ENCODE measurements around the gene KBTBD3.
A peak's percentile ranks its signal among the peaks of the same experiment; 100 is the strongest.

The KBTBD3 gene

DNA sequence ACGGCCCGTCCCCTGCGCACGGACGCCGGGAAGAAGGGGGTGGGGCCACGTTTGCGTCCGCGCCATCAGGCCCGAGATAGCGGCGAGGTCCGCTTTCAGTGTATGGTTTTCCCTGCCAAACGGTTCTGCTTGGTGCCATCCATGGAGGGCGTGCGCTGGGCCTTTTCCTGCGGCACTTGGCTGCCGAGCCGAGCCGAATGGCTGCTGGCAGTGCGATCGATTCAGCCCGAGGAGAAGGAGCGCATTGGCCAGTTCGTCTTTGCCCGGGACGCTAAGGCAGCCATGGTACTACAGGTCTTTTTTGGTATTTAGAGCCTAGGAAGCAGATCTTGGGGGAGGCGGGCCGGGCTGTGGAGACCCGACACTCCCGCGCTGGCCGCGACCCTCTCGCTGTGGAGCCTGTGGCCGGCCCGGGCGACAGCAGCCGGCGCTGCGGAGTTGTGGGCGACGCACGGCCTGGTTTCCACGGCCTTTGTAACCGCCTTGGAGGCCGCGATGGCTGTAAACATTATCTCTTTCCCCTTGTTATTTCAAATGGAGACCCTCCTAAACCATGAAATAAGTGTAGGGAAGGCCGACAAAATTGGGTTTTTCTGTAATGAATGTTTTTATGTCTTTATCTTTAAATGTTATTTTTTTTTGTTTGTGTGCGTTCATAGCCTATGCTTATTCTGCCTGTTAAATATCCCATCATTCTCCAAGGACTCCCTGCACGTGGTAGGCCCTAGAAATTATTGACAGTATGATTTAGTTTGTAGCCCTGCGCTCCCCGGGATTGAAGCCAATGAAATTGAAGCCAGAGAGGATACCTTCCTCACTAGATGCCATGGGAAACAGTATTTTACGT lies 685 bp upstream of the KBTBD3 start, which contains the start of gene AASDHPPT:
TSS of gene AASDHPPT (plus strand) at position 54 of the 847 bp plus-strand sequence. CDS start at position 103, 49 bp downstream.
- TF ChIP-seq, protein P1, sequence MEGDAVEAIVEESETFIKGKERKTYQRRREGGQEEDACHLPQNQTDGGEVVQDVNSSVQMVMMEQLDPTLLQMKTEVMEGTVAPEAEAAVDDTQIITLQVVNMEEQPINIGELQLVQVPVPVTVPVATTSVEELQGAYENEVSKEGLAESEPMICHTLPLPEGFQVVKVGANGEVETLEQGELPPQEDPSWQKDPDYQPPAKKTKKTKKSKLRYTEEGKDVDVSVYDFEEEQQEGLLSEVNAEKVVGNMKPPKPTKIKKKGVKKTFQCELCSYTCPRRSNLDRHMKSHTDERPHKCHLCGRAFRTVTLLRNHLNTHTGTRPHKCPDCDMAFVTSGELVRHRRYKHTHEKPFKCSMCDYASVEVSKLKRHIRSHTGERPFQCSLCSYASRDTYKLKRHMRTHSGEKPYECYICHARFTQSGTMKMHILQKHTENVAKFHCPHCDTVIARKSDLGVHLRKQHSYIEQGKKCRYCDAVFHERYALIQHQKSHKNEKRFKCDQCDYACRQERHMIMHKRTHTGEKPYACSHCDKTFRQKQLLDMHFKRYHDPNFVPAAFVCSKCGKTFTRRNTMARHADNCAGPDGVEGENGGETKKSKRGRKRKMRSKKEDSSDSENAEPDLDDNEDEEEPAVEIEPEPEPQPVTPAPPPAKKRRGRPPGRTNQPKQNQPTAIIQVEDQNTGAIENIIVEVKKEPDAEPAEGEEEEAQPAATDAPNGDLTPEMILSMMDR (conservative IDR thresholded peaks at IDR 0.05; ENCODE audit: low read depth, low read length) = no peak
- peak; percentile 50 for DNase-seq (ENCODE audit: low read depth)
- H3K4me3 ChIP-seq (ENCODE audit: low read depth, low read length) = peak within 1 kb of the TSS; percentile 96

DNA sequence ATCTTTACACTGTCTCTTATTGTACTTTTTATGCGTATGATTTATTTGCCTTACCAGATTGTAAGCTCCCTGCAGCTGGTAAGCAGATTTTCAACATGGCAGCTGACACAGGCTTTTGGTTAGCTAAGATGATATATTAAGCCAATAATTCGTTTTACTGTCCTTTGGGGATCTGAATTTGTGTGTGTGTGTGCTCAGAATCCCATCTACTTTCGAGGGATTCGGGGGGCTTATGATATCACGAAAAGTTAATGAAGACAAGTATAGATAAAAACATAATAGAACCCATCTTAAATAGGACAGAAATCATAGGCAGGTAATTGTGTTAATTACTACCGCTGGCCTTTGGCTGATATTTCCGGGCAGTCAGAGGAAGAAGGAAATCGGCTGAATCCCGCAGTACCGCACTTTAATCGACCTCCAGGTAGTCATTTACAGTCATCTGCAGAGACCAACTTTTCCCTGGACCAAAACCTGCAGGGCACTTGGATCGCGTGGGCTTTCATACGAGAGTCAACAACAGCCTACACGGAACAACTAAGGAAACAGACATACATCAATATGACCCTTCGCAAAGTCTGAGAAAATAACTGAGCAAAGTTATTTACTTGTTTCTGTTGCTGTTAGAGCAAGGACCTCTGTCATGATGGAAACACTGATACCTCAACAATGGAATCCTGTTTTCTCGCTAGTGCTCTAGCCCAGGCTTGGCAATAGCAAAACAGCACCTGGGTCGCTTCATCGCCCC lies 802 bp downstream of the KBTBD3 start:
- TF ChIP-seq, protein P1 (conservative IDR thresholded peaks at IDR 0.05; ENCODE audit: low read depth, low read length) = no peak
- peak; percentile 16 for DNase-seq (ENCODE audit: low read depth)
- H3K4me3 ChIP-seq (ENCODE audit: low read depth, low read length) = peak overlapping the region; percentile 80

DNA sequence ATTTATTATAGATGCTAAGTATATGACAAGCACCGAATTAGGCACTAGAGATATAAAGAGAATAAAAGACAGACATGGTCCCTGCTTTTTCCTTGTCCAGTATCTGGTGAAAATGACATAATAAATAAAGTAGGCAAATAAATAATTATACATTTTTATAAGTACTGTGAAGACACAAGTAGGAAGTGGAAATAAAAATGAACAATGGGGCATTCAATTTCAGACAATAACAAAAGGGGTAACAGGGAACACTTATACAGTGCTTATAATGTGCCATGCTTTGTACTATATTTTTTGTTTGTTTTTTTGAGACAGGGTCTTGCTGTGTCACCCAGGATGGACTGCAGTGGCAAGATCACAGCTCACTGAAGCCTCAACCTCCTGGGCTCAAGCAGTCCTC lies 4.3 kb downstream of the KBTBD3 start:
- TF ChIP-seq, protein P1 (conservative IDR thresholded peaks at IDR 0.05; ENCODE audit: low read depth, low read length) = no peak
- no peak for DNase-seq (ENCODE audit: low read depth)

DNA sequence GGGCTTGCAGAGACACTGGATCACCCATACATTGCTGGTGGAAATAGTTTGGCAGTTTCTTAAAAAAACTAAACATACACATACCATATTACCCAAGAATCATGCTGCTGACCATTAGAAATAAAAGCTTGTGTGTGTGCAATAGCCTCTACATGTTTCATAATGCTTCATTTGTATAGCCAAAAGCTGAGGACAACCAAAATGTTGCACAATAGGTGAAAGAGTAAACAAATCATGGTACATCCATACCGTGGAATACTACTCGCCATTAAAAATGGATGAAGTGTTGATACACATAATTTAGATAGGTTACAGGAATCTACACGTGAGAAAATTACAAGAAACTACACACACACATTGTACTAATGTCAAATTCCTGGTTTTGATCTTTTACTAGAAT lies 6.5 kb downstream of the KBTBD3 start:
- TF ChIP-seq, protein P1 (conservative IDR thresholded peaks at IDR 0.05; ENCODE audit: low read depth, low read length) = no peak
- H3K4me3 ChIP-seq (ENCODE audit: low read depth, low read length) = no peak overlapping the region
- no peak for DNase-seq (ENCODE audit: low read depth)

More for the DNA sequence above, 4.3 kb downstream of the KBTBD3 start:
- H3K4me3 ChIP-seq (ENCODE audit: low read depth, low read length) = no peak overlapping the region

DNA sequence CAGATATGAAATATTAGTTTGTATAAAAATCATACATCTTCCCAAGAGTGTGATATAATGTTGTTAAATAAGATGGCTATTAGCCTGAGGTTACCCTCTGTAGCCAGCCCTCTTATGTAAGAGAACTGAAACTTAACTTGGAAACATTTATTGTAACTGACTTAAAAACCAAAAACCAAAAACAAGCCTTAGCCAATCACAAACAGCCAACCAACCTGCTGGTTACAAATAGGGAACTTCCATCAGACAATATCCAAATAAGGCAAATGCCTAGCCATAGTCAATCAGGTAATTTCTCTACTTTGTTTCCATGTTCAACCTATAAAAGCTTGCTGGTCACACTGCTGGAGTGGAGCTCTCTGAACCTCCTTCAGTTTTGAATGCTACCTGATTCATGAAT lies 14.1 kb downstream of the KBTBD3 start:
- no peak overlapping the region for H3K4me3 ChIP-seq (ENCODE audit: low read depth, low read length)
- TF ChIP-seq, protein P1 (conservative IDR thresholded peaks at IDR 0.05; ENCODE audit: low read depth, low read length) = no peak
- no peak for DNase-seq (ENCODE audit: low read depth)

DNA sequence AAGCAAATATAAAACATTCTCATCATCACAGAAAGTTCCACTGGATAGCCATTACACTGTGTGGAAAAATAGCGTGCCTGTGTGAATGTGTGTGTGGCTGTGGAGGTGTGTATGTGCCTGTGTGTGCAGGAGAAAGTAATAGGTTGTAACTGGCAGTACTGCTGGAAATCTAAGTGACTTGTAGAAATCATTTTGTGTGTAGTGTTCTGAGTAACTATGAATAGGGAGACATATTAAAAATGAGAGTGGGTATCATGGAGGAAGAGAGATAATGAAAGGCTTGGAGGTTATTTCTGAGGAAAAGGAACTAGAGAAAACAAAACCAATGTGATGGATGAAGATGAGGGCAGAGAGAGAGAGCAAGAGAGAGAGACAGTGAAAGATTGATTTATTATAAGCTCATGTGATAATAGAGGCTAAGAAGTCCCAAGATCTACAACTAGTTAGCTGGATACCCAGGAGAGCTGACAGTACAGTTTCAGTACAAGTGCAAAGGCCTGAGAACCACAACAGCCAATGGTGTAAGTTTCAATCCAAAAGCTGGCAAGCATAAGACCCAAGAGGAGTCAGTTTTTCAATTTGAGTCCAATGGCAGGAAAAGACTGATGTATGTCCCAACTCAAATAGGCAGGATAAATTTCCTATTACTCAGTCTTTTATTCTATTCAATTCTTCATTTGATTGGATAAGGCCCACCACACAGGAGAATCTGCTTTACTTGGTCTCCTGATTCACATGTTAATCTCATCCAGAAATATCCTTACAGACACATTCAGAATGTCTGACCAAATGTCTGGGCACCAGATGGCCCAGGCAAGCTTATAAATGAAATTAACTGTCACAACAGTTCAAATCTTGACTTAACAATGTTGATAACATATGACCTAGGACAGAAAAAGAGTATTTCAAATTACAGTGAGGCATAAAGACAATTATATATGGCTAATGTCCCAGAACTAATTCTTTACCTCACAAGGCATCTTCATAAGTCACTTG lies 14.9 kb downstream of the KBTBD3 start:
- no peak for DNase-seq (ENCODE audit: low read depth)
- TF ChIP-seq, protein P1 (conservative IDR thresholded peaks at IDR 0.05; ENCODE audit: low read depth, low read length) = no peak
- H3K4me3 ChIP-seq (ENCODE audit: low read depth, low read length) = no peak overlapping the region

All from choroid plexus epithelial cell (primary cell).